ENCODE measurements around the gene CHURC1. TPM values are rescaled to one million over a fixed set of nuclear protein-coding genes. Genes with fewer than 3 reads are reported as not detected.

Gene CHURC1
- 68.6 and 105 TPM in 2 replicates for total RNA-seq

GRCh38 chr14:64914237-64915028, at the start of gene CHURC1:
Gene CHURC1, plus strand, starts transcription at chr14:64914455. Its CDS starts 41 bp downstream, at chr14:64914496.

GRCh38 chr14:64879635-64880220, 34.5 kb upstream of the CHURC1 start, which contains the start of gene SPTB:
Gene SPTB, minus strand, starts transcription at chr14:64879907. Its CDS starts 56,813 bp downstream, at chr14:64823094.

GRCh38 chr14:64942531-64943111, 28.4 kb downstream of the CHURC1 start, which contains the start of gene GPX2:
Gene GPX2, minus strand, starts transcription at chr14:64942745. Its CDS starts 19 bp downstream, at chr14:64942726.

GRCh38 chr14:64971943-64972791, 57.9 kb downstream of the CHURC1 start, which contains the start of gene RAB15:
Gene RAB15, minus strand, starts transcription at chr14:64972336. Its CDS starts 260 bp downstream, at chr14:64972076.

Other genes starting within 250 kb of the CHURC1 start
- 4.3 and 9.5 TPM in 2 replicates for gene PLEKHG3, start 210.0 kb upstream of the CHURC1 start, total RNA-seq
- not detected in 2 replicates for gene SPTB, start 34.5 kb upstream of the CHURC1 start, total RNA-seq
- gene GPX2, start 28.3 kb downstream of the CHURC1 start, total RNA-seq = not detected in 2 replicates
- gene RAB15, start 57.9 kb downstream of the CHURC1 start, total RNA-seq = 3.4 and 4.2 TPM in 2 replicates
- 9.3 and 9.7 TPM in 2 replicates for gene FNTB, start 72.4 kb downstream of the CHURC1 start, total RNA-seq
- 42.9 and 44.8 TPM in 2 replicates for gene MAX, start 188.1 kb downstream of the CHURC1 start, total RNA-seq